HFF-Myc (cell line): ENCODE results near the gene MED25.

Experiments
- DNase-seq: peaks from one replicate; pipeline ENCODE4 v3.0.0-alpha.2; 2011; ENCODE audit warnings: low read depth; ENCODE audit errors: extremely low read depth
- H3K4me3 ChIP-seq: replicated peaks from 2 replicates; pipeline ENCODE4 v1.5.1; 2011; ENCODE audit warnings: low read depth, mild to moderate bottlenecking, control low read depth, low read length
- CTCF ChIP-seq: IDR thresholded peaks from 2 replicates; pipeline ENCODE4 v1.5.1; 2012; ENCODE audit warnings: mild to moderate bottlenecking, low read depth, low read length, control low read depth; ENCODE audit errors: missing control alignments

Gene MED25

DNA sequence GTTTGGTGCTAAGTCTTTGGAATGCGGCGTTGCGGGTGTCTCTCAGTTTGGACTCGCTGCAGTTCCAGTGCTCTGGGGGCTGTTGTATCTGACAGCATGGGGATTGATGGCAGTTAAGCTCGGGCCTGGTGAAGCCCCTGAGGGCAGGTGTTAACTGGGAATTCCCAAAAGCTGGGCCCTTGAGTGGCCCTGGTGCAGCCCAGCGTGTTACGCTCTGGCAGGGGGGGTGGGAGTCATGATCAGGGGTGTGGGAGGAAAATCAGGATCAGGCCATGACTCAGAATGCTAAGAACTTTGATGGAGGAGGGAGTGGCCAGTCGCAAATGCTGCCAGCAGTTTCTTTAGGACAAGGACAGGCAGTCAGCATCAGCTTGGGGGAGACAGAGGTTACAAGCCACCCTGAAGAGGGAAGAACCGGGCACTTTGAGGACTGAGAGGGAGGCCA is 31.7 kb upstream of the MED25 start:
- no peak for TF ChIP-seq CTCF
- no peak overlapping the region for H3K4me3 ChIP-seq
- DNase-seq, result no peak

GRCh38 chr19:49787746-49788145 is 30.3 kb upstream of the MED25 start:
- H3K4me3 ChIP-seq, result no peak overlapping the region
- no peak for TF ChIP-seq CTCF
- DNase-seq, result no peak

- no peak for DNase-seq
- TF ChIP-seq CTCF, result no peak
- no peak overlapping the region for H3K4me3 ChIP-seq
Measured at GRCh38 chr19:49788857-49789256, 29.2 kb upstream of the MED25 start.

DNA sequence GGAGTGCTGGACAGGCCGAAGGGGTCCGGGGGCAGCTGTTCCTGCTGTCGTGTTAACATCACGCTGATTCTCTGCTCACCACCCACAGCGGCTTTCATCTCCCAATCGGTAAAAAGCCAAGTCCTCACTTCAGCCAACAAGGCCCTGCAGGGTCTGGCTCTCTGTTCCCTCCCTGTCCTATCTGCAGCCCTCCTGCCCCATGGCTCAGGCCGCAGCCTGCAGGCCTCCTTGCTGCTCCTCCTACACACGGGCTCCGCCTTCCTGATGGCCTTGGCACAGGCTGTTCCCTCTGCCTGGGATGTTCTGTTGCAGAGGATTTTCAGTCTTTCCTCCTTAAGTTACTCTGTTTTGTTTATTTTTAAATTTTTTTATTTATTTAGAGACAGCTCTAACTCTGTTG is 27.2 kb upstream of the MED25 start:
- TF ChIP-seq CTCF, result no peak
- DNase-seq, result no peak
- H3K4me3 ChIP-seq, result no peak overlapping the region

GRCh38 chr19:49791776-49792445 is 26.2 kb upstream of the MED25 start:
- no peak overlapping the region for H3K4me3 ChIP-seq
- DNase-seq, result no peak
- no peak for TF ChIP-seq CTCF

DNA sequence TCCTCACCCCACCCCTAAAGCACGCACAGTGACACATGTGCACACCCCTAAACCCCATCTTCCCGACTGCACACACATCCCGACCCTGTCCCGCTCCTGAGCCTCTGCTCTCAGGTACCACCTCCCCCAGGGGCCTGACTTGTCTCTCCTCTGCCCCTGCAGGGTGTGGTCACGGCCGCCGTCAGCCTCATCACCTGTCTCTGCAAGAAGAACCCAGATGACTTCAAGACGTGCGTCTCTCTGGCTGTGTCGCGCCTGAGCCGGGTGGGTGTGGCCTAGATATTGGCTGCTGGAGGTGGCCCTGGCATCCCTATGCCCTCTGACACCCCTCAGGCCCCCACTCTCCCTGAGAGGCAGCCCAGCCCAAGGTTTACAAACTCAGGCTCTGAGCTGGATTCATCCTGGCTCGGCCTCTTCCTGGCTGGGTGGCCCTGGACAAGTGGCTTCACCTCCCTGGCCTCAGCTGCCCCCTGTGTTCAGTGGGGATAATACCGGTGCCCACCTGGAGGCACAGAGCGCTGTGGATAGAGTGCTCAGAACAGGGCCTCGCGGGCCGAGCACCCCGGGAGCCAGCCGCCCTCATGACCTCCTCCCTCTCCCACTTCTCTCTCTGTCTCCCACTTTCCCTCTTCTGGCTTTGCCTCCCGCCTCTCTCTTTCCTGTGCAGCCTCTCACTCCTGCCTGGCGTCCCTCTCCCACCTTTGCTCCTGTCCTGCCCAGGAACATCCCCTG is 25.1 kb upstream of the MED25 start:
- no peak overlapping the region for H3K4me3 ChIP-seq
- TF ChIP-seq CTCF, result no peak
- DNase-seq, result no peak
